Upper lobe of left lung (tissue), 6 donors: ENCODE measurements around the gene CAMK2G. TPM values are rescaled to one million over a fixed set of nuclear protein-coding genes. Genes with fewer than 3 reads are reported as not detected.
A peak's percentile ranks its signal among the peaks of the same experiment; 100 is the strongest.

Source experiments
- ATAC-seq, 2 donors: fragments of 200-7000 bp; cut with Tn5 transposase; one replicate each; pipeline ENCODE4 v1.9.1; 2022; ENCODE audit warnings: mild to moderate bottlenecking in 2 of 2, moderate library complexity in 2 of 2; ENCODE audit not compliant: low FRiP score in 2 of 2
- DNase-seq, 2 donors: peaks; one replicate each; pipeline ENCODE4 v3.0.0-alpha.2; 2019 to 2020
- H3K27ac ChIP-seq, 4 donors: fragments of 200-600 bp; sonication (generic); one replicate each; pipeline ENCODE4 v1.5.1; 2016 to 2019
- H3K27me3 ChIP-seq, 4 donors: fragments of 200-600 bp; sonication (generic); one replicate each; pipeline ENCODE4 v1.5.1; 2017 to 2019
- H3K36me3 ChIP-seq, 4 donors: fragments of 200-600 bp; sonication (generic); one replicate each; pipeline ENCODE4 v1.5.1; 2016 to 2019
- H3K4me1 ChIP-seq, 4 donors: fragments of 200-600 bp; sonication (generic); one replicate each; pipeline ENCODE4 v1.5.1; 2018 to 2019
- H3K4me3 ChIP-seq, 4 donors: fragments of 200-600 bp; sonication (generic); one replicate each; pipeline ENCODE4 v1.5.1; 2017 to 2019; ENCODE audit warnings: mild to moderate bottlenecking in 2 of 4, moderate library complexity in 1 of 4
- H3K9me3 ChIP-seq, 4 donors: fragments of 200-600 bp; sonication (generic); one replicate each; pipeline ENCODE4 v1.5.1; 2018 to 2019
- EP300 ChIP-seq, 4 donors: sonication (generic); formaldehyde crosslinking; IDR thresholded peaks; one replicate each; pipeline ENCODE4 v1.5.1; 2017; ENCODE audit warnings: antibody characterized with exemption in 4 of 4, control low read depth in 2 of 4
- POLR2A ChIP-seq, 4 donors: fragments of 450-650 bp; IDR thresholded peaks; one replicate each; pipeline ENCODE4 v1.5.1; 2016 to 2017; ENCODE audit warnings: antibody characterized with exemption in 4 of 4, mild to moderate bottlenecking in 2 of 4
- POLR2AphosphoS5 ChIP-seq, 2 donors: sonication (generic); formaldehyde crosslinking; IDR thresholded peaks; one replicate each; pipeline ENCODE4 v1.5.1; 2017; ENCODE audit warnings: antibody characterized with exemption in 2 of 2
- WGBS, 2 donors: methylation state at CpG; one replicate each; pipeline ENCODE4 v1.1.5; 2017 to 2018; 5-methylcytosine and 5-hydroxymethylcytosine counted together
- total RNA-seq, 6 donors: library from RNA; depleted of rRNA in 4 of 6; stranded (reverse); fragments of >200 nt in 4 of 6; gene quantifications; one replicate each; pipeline versions ENCODE4 v1.1.0 to v1.2.1, GENCODE V29; 2016 to 2021
- TF ChIP-seq, protein P1 (sequence below), 6 experiments: fragments of 450-650 bp in 4 of 6; fragments of 200-600 bp in 2 of 6; sonication (generic) in 2 of 6; IDR thresholded peaks; one replicate each; pipeline ENCODE4 v1.5.1; 2016 to 2019; ENCODE audit warnings: antibody characterized with exemption in 6 of 6
- donor health status: DM: no; HTN: no; CAD: no; lungs with moderate emphysema.
- donor health status: DM: no; HTN: yes; CAD: no; lungs with severe emphysema.

The CAMK2G gene
- total RNA-seq, 6 donors from 2014 or later: 25.7 to 52.3 (median 43.0) TPM

DNA sequence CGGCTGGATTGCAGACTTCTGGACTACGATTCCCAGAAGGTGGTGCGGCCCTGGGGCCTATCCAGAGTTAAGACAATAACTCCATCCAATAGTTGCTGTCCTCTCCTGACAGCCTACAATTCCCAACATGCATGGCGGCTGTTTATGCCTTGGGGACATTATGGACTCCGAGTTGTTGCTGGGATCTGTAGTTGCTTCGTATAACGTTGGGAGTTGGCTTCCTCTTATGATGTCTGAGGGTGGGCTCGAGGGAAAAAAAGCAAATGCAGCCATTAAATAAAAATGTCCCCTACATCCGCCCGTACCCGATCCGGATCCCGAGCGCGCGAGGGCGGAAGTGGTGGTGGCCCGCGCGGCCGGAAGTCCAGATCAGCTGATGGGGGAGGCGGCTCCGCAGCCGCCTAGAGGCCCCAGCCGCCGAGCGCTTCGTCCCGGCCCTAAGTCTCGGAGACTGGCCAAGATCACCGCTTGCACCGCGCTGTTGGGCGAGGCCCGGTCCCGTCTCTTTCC is 89.1 kb downstream of the CAMK2G start, which contains the start of gene ZSWIM8:
TSS of gene ZSWIM8 (plus strand) at position 396 of the 510 bp plus-strand sequence. CDS start 273 bp downstream, outside the sequence.
- Histone ChIP-seq H3K9me3 (no peaks in the 10 kb centered on the region), H3K27ac (peak within 1 kb of the TSS; percentile 90 to 96 (median 92)), H3K27me3 (no peaks in the 10 kb centered on the region), H3K36me3 (peaks cover 12 to 18% (median 16%) of the 10 kb centered on the region in 4 donors), H3K4me1 (peaks cover 46 to 58% (median 50%) of the 10 kb centered on the region in 4 donors), H3K4me3 (peak within 1 kb of the TSS; percentile 70 to 99 (median 85))
- WGBS, 2 donors: 0% methylated on average over 23 to 25 of the region's 36 CpGs
- ATAC-seq: peak; percentile 95
- TF ChIP-seq EP300 (IDR thresholded peaks at IDR 0.05): peak in 1 of 4 donors; percentile 34
- TF ChIP-seq, protein P1, sequence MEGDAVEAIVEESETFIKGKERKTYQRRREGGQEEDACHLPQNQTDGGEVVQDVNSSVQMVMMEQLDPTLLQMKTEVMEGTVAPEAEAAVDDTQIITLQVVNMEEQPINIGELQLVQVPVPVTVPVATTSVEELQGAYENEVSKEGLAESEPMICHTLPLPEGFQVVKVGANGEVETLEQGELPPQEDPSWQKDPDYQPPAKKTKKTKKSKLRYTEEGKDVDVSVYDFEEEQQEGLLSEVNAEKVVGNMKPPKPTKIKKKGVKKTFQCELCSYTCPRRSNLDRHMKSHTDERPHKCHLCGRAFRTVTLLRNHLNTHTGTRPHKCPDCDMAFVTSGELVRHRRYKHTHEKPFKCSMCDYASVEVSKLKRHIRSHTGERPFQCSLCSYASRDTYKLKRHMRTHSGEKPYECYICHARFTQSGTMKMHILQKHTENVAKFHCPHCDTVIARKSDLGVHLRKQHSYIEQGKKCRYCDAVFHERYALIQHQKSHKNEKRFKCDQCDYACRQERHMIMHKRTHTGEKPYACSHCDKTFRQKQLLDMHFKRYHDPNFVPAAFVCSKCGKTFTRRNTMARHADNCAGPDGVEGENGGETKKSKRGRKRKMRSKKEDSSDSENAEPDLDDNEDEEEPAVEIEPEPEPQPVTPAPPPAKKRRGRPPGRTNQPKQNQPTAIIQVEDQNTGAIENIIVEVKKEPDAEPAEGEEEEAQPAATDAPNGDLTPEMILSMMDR (IDR thresholded peaks at IDR 0.05): peak in 1 of 6 experiments; percentile 31
- peak; percentile 77 to 93 for TF ChIP-seq POLR2AphosphoS5 (IDR thresholded peaks at IDR 0.05)
- peak in 3 of 4 donors; percentile 70 to 86 (median 74) for TF ChIP-seq POLR2A (IDR thresholded peaks at IDR 0.05)
- DNase-seq: peak; percentile 93 to 96

DNA sequence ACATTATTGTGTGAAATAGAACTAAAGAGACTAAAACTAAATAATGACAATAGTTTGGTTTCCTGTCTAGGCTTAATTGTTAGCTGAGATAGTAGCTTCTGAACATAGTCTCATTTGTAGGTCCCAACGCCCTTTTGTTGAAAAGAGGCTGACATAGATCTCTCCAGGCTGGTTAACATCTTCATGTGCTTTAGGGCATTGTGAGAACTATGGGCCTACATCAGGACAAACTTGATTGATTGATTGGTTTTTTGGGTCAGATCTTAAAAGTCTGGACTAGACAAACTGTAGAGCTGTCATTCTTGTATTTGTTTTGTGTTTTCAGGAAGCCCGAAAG is 91.6 kb downstream of the CAMK2G start:
- no peak for ATAC-seq
- TF ChIP-seq EP300 (IDR thresholded peaks at IDR 0.05) (no peak), POLR2AphosphoS5 (IDR thresholded peaks at IDR 0.05) (no peak), POLR2A (IDR thresholded peaks at IDR 0.05) (no peak)
- TF ChIP-seq, protein P1 (IDR thresholded peaks at IDR 0.05): no peak
- Histone ChIP-seq H3K9me3 (no peaks in the 10 kb centered on the region), H3K27ac (peak overlapping the region; percentile 86 to 97 (median 91)), H3K36me3 (peaks cover 0 to 23% (median 9%) of the 10 kb centered on the region in 4 donors), H3K4me3 (peak overlapping the region in 3 of 4 donors; percentile 76 to 98 (median 83)), H3K27me3 (no peaks in the 10 kb centered on the region), H3K4me1 (peaks cover 41 to 60% (median 45%) of the 10 kb centered on the region in 4 donors)
- DNase-seq: no peak
- 44 to 50% methylated on average over 2 of the region's 2 CpGs for WGBS, 2 donors

DNA sequence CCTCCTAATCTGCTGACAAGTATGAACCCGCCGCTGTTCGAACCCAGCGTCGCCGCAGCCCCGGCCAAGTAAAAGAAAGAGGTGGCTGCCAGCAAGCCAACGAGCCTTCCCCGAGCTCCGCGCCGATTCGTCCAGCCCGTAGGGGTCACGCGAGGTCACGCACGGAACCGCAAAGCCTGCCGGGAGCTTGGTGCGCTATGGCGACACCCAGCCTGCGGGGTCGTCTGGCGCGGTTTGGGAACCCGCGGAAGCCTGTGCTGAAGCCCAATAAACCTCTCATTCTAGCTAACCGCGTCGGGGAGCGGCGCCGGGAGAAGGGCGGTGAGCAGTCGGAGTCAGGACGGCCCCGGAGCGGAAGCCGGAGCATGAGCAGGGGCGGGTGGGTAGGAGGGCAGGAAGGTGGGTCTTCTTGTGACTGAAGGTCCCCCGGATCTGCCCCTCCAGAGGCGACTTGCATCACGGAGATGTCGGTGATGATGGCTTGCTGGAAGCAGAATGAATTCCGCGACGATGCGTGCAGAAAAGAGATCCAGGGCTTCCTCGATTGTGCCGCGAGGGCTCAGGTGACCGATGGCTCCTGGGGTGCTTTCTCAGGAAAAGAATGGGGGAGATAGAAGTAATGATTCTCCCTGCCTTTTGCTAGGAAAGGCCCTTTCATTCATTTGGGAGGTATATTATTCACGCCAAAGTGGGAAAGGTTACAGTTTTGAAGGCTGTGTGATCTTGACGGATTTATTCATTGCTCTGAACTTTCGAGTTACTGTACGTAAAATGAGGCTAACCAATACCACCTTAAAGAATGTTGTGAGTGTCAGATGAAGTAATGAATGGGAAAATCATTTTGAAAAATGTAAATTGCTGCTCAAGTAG is 92.2 kb downstream of the CAMK2G start, which contains the start of gene CHCHD1:
TSS of gene CHCHD1 (plus strand) at position 170 of the 870 bp plus-strand sequence. CDS start at position 198, 28 bp downstream.
- H3K9me3 ChIP-seq: no peaks in the 10 kb centered on the region
- H3K4me3 ChIP-seq: peak within 1 kb of the TSS; percentile 59 to 98 (median 80)
- peaks cover 0 to 29% (median 10%) of the 10 kb centered on the region in 4 donors for H3K36me3 ChIP-seq
- H3K4me1 ChIP-seq: peaks cover 35 to 54% (median 40%) of the 10 kb centered on the region in 4 donors
- ATAC-seq (peak; percentile 90 to 93), DNase-seq (peak; percentile 92 to 98)
- 0 to 1% methylated on average over 17 to 29 of the region's 57 CpGs for WGBS, 2 donors
- no peaks in the 10 kb centered on the region for H3K27me3 ChIP-seq
- H3K27ac ChIP-seq: peak within 1 kb of the TSS; percentile 86 to 97 (median 91)
- TF ChIP-seq EP300 (IDR thresholded peaks at IDR 0.05) (no peak), POLR2A (IDR thresholded peaks at IDR 0.05) (peak in 1 of 4 donors; percentile 78), POLR2AphosphoS5 (IDR thresholded peaks at IDR 0.05) (peak; percentile 90 to 93)
- TF ChIP-seq, protein P1 (IDR thresholded peaks at IDR 0.05): peak in 1 of 6 experiments; percentile 7

DNA sequence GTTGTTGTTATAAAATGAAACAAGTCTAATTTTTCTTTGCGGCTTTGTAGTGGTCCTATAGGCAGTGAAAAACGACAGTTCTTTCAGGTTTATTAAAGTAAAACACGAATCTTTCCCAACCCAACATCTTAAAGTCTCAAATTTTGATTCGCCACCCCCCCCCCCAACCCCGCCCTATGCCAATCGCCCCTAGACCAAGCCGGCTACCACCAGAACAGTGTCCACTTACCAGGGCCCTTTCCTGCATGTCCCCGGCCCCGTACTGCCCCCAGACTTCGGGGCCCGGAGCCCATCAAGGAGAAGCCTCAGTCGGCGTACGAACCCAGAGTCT is 92.8 kb downstream of the CAMK2G start:
- no peak for TF ChIP-seq POLR2AphosphoS5 (IDR thresholded peaks at IDR 0.05)
- TF ChIP-seq, protein P1 (IDR thresholded peaks at IDR 0.05): no peak
- no peak for TF ChIP-seq EP300 (IDR thresholded peaks at IDR 0.05)
- TF ChIP-seq POLR2A (IDR thresholded peaks at IDR 0.05): no peak
- DNase-seq: no peak
- peaks cover 0 to 35% (median 10%) of the 10 kb centered on the region in 4 donors for H3K36me3 ChIP-seq
- H3K4me3 ChIP-seq: peak overlapping the region; percentile 59 to 98 (median 80)
- no peaks in the 10 kb centered on the region for H3K9me3 ChIP-seq
- 0 to 1% methylated on average over 14 of the region's 14 CpGs for WGBS, 2 donors
- peak overlapping the region; percentile 86 to 97 (median 91) for H3K27ac ChIP-seq
- peaks cover 29 to 48% (median 34%) of the 10 kb centered on the region in 4 donors for H3K4me1 ChIP-seq
- no peaks in the 10 kb centered on the region for H3K27me3 ChIP-seq
- peak; percentile 13 to 35 for ATAC-seq
